Fibroblast of skin of scalp (primary cell): ENCODE measurements around the gene ARRDC1.
"Not testable (repeated sequence)": the region's sequence is repeated elsewhere in the genome, so short reads cannot be mapped to it uniquely, and the experiment has no call there.

Source experiments
- DNase-seq: peaks from one replicate; pipeline ENCODE4 v3.0.0-alpha.2; 2013

ARRDC1 gene

GRCh38 chr9:137583957-137584356 lies 21.5 kb upstream of the ARRDC1 start:
- no peak for DNase-seq

DNA sequence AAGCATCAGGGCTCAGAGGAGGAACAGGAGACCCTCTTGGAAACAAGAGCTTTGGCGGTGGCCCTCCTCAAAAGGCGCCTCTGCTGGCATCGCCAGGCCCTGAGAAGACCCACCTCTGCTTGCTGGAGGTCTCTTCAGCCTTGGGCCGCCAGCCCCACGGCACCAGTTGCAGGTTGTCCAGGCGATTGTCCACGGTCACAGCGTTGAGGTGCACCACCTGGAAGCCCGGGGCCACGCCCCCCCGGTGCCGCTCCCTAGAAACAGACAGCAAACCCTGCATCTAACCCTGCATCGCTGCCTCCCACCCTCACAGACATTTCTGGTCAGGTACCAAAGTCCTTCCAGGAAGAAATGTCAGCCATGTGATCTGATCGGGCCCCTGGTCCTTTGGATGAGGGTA lies 18.6 kb upstream of the ARRDC1 start:
- DNase-seq = no peak

- DNase-seq = no peak
Measured at GRCh38 chr9:137588311-137588710, 17.2 kb upstream of the ARRDC1 start.

GRCh38 chr9:137588891-137589290 lies 16.6 kb upstream of the ARRDC1 start:
- DNase-seq = no peak

DNA sequence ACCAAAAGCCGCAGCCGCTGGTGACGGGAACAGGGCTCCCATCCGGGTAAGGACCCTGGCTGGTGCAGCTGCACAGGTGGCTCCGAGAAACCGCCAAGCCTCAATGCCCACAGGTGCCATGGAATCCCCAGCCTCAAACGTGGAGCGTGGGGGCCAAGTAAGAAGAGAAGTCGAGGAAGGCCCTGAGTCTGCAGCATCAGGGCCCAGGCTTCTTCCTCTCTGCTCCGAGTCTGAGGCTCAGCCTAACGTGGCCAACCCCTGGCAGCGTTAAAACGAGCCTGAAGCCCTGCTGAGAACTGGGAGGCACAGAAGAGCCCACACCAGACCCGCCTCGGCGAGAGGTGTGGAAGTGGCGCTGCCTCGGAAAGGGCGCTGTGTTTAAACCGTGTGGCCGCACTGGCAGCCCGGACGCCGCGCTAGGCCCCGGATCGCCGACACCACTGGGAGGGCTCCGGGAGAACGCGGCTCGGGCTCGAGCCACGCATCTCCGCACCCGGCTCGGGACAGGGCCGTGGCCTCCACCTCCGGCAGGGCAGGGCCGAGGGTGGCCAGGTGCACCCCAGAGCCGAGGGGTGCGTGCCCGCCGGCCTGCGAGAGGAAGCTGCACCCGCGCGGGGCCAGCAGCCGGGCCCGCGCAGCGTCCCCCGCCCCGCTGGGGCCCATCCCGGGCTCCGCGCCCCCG lies 15.9 kb upstream of the ARRDC1 start:
- no peak for DNase-seq

DNA sequence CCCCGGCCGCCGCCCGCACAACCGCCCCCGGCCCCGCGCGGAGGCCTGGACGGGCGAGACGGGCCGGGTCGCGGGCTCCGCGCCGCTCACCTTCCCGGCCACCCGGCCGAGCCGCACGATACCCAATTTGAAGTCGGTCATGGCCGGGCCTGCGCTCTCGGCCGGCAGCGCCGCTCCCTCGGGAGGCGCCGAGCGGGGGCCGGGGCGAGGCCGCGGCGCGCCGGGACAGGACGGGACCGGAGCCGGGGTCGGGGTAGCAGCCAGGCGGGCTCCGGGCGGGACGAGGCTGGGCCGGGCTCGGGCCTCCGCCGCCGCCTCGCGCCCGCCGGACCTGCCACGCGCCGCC lies 15.4 kb upstream of the ARRDC1 start:
- DNase-seq = no peak

DNA sequence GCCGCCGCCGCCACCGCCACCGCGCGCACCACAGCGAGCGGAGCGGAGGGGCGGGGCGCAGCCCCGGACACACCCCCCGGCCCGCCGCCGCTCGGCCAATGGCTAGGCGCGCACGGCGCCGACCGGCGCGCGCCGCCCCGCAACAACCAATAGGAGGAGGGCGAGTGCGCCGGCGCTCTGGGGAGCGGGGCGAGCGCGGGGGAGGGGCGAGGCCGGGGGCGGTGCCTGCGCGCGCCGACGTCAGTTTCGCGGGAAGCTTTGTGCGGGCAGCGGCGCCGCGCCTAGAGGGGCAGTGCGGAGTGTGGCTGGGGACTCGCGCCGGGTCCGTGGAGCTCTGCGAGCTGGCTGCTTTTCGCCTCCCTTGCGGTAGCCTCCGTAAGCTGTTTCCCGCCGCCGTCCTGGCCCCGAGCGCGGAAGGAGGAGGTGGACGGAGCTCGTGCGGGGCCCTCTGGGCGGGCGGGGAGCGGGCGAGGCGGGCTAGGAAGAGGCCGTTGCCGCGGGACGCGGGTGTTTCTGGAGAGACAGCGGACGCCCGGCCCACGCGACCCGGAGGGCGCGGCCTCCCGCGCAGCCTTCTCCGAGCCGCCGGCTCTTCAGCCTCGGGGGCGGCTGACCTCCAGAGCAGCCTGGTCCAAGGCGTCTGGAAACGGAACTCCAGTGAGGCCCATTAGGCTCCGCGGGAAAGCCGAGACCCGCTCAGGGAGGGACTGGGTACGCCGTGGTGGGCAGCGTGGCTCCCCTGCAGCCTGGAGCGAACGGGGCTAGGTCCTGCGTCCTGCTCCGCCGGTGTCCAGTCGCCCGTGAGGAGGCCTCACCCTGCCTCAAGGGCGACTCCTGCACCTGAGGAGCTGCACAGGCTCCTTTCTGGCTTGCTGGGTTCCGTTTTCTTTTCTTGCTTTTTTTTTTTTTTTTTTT lies 14.8 kb upstream of the ARRDC1 start, which contains the start of gene ZMYND19:
TSS of gene ZMYND19 (minus strand) at position 44 of the 915 bp plus-strand sequence. CDS start 249 bp downstream, outside the sequence.
- peak; percentile 91 for DNase-seq

- no peak for DNase-seq
Measured at GRCh38 chr9:137592767-137593166, 12.7 kb upstream of the ARRDC1 start.

GRCh38 chr9:137593176-137593575 lies 12.3 kb upstream of the ARRDC1 start:
- DNase-seq = no peak

DNA sequence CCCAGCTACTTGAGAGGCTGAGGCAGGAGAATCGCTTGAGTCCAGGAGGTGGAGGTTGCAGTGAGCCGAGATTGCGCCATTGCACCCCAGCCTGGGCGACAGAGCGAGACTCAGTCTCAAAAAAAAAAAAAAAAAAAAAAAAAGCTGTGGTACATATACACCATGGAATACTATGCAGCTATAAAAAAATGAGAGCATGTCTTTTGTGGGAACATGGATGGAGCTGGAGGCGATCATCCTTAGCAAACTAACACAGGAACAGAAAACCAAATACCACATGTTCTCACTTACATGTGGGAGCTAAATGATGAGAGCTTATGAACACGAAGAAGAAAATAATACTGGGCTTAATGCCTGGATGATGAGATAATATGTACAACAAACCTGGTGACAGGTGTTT lies 8.9 kb upstream of the ARRDC1 start:
- DNase-seq = not testable (repeated sequence)

- DNase-seq = no peak
Measured at GRCh38 chr9:137598943-137599342, 6.5 kb upstream of the ARRDC1 start.

GRCh38 chr9:137602661-137603060 lies 2.8 kb upstream of the ARRDC1 start:
- DNase-seq = peak; percentile 38

DNA sequence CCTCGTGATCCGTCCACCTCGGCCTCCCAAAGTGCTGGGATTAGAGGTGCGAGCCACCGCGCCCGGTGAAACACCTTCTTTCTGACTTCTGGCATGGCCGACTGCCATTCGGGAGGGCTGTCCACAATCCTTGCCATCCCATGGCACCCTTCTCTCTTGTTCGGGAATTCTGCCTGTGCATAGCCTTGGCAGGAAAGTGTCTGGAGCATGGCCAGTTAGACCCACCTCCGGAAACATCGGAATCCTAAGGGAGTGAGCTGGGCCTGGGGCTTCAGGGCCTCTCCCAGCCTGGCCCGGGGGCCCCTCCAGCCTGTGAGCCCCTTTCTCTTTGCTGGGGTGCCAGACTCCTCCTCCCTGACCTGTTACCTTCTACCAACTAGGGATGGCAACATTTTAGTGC lies 1.6 kb upstream of the ARRDC1 start:
- DNase-seq = no peak

GRCh38 chr9:137604345-137605086 lies 970 bp upstream of the ARRDC1 start:
- no peak for DNase-seq

DNA sequence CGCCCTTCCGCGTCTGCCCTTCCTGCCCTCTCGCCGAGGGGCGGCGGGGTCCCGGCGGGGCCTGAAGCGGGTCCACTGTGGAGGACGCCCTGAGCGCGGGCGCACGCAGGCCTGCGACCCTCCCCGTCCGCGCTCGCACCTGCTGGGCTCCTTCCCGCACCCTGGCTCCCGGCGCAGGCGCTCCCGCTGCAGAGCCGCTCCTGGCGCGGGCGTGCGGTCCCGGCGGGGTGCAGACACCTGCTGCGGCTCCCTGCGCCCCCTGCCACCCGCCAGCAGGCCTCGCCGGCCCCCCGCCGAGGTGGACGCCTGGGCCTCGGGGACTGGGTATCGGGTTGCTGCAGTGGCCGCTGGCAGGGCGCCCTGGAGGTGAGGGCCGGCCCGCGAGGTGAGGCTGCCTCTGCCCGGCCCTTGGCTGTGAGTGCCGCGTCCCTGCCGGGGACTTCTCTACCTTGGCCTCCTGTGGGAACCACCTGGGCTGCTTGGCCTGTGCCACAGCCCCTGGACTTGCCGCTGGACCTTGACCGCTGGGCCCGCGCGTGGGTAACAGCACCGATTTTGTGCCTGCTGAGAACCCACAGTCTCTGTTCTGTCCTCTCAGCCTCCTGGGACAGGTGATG lies 627 bp downstream of the ARRDC1 start:
- DNase-seq = no peak

GRCh38 chr9:137606734-137607138 lies 1.2 kb downstream of the ARRDC1 start:
- DNase-seq = no peak

DNA sequence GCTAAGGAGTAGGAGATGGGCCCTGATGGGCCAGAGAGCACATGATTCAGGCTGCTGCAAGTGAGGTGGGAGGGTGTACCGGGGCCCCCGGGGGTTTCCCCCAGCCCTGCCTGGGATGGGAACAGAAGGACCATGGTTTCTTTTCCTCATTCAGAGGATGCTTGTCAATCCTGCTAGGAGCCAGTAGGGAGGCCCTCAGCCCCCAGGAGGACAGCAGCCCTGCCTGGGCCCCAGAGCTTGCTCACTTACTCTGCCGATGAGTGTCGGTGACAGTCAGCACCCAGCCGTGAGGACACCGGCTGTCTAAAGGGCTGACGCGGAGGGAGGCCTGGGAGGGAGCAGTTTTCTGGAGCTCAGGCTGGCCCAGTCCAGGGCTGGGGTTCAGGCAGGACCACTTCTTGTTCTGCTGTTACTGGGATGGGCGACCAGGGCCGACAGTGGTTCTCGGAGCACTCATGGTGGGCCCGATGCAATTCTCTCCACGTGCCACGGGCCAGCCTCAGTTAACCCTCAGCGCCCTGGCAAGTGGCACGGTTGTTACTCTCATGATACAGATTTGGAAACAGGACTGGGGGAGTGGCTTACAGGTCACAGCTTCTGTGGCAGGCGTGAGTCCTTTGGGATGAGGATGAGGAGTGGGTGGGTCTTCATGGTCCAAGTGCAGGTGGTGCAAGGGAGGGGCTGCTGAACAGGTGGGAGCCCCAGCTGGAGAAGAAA lies 1.8 kb downstream of the ARRDC1 start:
- DNase-seq = peak; percentile 17

- no peak for DNase-seq
Measured at GRCh38 chr9:137610944-137611343, 5.5 kb downstream of the ARRDC1 start.

GRCh38 chr9:137611623-137612609 lies 6.4 kb downstream of the ARRDC1 start:
- DNase-seq = peak; percentile 75

GRCh38 chr9:137612741-137613142 lies 7.3 kb downstream of the ARRDC1 start:
- DNase-seq = no peak

GRCh38 chr9:137613259-137613658 lies 7.8 kb downstream of the ARRDC1 start:
- no peak for DNase-seq
